K562 (cell line): ENCODE measurements around the gene SFMBT2. TPM values are rescaled to one million over a fixed set of nuclear protein-coding genes. Genes with fewer than 3 reads are reported as not detected.

Experiments used
- ATAC-seq: fragments of 200-7000 bp; cut with Tn5 transposase; 3 replicates; pipeline ENCODE4 v1.9.1; 2020; ENCODE audit warnings: moderate library complexity
- BruUV-seq: library from RNA; stranded (reverse); fragments of 400-500 nt; replicated peaks from 2 replicates; lab custom pipeline; 2021; lab: Mats Ljungman, UMichigan
- CTCF ChIA-PET: fragments of 300-600 bp; formaldehyde crosslinking; extraction: SDS; loops from one replicate; lab custom pipeline; 2021; ENCODE audit warnings: low intra/inter-chr PET ratio; lab: Yijun Ruan, JAX
- POLR2A ChIA-PET: fragments of 300-600, 350-650 bp; sonication (Branson Sonifier 250); formaldehyde crosslinking; extraction: SDS; loops from one replicate; lab custom pipeline; 2021; ENCODE audit warnings: antibody characterized with exemption, inconsistent platforms; lab: Yijun Ruan, JAX
- DNase-seq, 4 experiments: peaks; one replicate each; pipeline versions ENCODE4 v3.0.0 to v3.0.0-alpha.2; 2011 to 2018; ENCODE audit warnings: low spot score in 3 of 4, mixed read lengths in 3 of 4; ENCODE audit errors: extremely low read depth in 1 of 4
- FAIRE-seq: peaks from 2 replicates; lab custom pipeline; 2011; peaks lifted over from hg19 to GRCh38; lab: Jason Lieb, UNC
- H2AFZ ChIP-seq: 2 replicates; pipeline ENCODE4 v1.6.0; 2011; ENCODE audit warnings: low read depth, low read length, control low read depth, inconsistent platforms
- H3K27ac ChIP-seq: fragments of 200-600 bp; 3 replicates; pipeline ENCODE4 v1.8.0; 2011; ENCODE audit warnings: low read depth, mild to moderate bottlenecking, control low read depth, inconsistent platforms, low read length, moderate library complexity, mixed read lengths; ENCODE audit errors: extremely low read depth
- H3K27me3 ChIP-seq, 2 experiments: fragments of 300-600 bp in 1 of 2; 2 replicates in 1 of 2; 3 replicates in 1 of 2; pipeline versions ENCODE4 v1.6.0 to v1.8.0; 2011; ENCODE audit warnings: inconsistent platforms in 2 of 2, low read length in 2 of 2, mild to moderate bottlenecking in 1 of 2, mixed read lengths in 1 of 2, moderate library complexity in 1 of 2; ENCODE audit not compliant: control insufficient read depth in 2 of 2, insufficient read depth in 2 of 2
- H3K36me3 ChIP-seq: fragments of 300-600 bp; 3 replicates; pipeline ENCODE4 v1.8.0; 2011; ENCODE audit warnings: mild to moderate bottlenecking, low read length, inconsistent platforms; ENCODE audit not compliant: control insufficient read depth, insufficient read depth
- H3K4me1 ChIP-seq, 2 experiments: fragments of 200-600 bp in 1 of 2; replicated peaks in 1 of 2; 2 replicates in 1 of 2; 3 replicates in 1 of 2; pipeline versions ENCODE4 v1.5.1 to v1.8.0; 2011; ENCODE audit warnings: inconsistent platforms in 2 of 2, low read length in 2 of 2, mild to moderate bottlenecking in 1 of 2, mixed read lengths in 1 of 2, moderate library complexity in 1 of 2; ENCODE audit not compliant: control insufficient read depth in 2 of 2, insufficient read depth in 2 of 2
- H3K4me2 ChIP-seq: 2 replicates; pipeline ENCODE4 v1.6.1; 2011; ENCODE audit warnings: low read length, control low read depth, inconsistent platforms, mixed read lengths; ENCODE audit not compliant: insufficient read depth
- H3K4me3 ChIP-seq: fragments of 200-600 bp; sonication (generic), shearing (Covaris generic); 2 replicates; pipeline ENCODE4 v1.5.1; 2016; ENCODE audit warnings: control low read depth, inconsistent platforms
- H3K79me2 ChIP-seq: fragments of 200-600 bp; 3 replicates; pipeline ENCODE4 v1.8.0; 2011; ENCODE audit warnings: low read length, inconsistent platforms; ENCODE audit not compliant: control insufficient read depth, insufficient read depth
- H3K9ac ChIP-seq, 2 experiments: 2 replicates each; pipeline versions ENCODE4 v1.6.0 to v1.6.1; 2011; ENCODE audit warnings: low read depth in 2 of 2, low read length in 2 of 2, control low read depth in 1 of 2, inconsistent platforms in 1 of 2, mild to moderate bottlenecking in 1 of 2, mixed read lengths in 1 of 2; ENCODE audit not compliant: insufficient read depth in 1 of 2
- H3K9me1 ChIP-seq: one replicate; pipeline ENCODE4 v1.6.0; 2011; ENCODE audit warnings: inconsistent platforms, mild to moderate bottlenecking, low read length, moderate library complexity; ENCODE audit not compliant: control insufficient read depth, insufficient read depth
- H3K9me3 ChIP-seq: replicated peaks from 2 replicates; pipeline ENCODE4 v1.5.1; 2011; ENCODE audit warnings: low read depth, low read length, inconsistent platforms; ENCODE audit not compliant: control insufficient read depth, insufficient read depth
- H4K20me1 ChIP-seq: replicated peaks from 2 replicates; pipeline ENCODE4 v1.6.1; 2011; ENCODE audit warnings: low read length, inconsistent platforms, mixed read lengths; ENCODE audit not compliant: control insufficient read depth, insufficient read depth
- FOXJ2 ChIP-seq: fragments of 200-800 bp; sonication (Bioruptor generic); IDR thresholded peaks from 2 replicates; pipeline ENCODE4 v1.6.1; 2016; ENCODE audit warnings: missing genetic modification characterization, missing compliant biosample characterization
- MEF2D ChIP-seq: conservative IDR thresholded peaks from 2 replicates; pipeline ENCODE4 v1.6.1; 2016; ENCODE audit warnings: low read depth, missing genetic modification characterization, missing compliant biosample characterization
- PPARD ChIP-seq: fragments of 250-450 bp; sonication (Bioruptor Pico); IDR thresholded peaks from 2 replicates; pipeline ENCODE4 v1.8.0; 2022; ENCODE audit warnings: inconsistent platforms, mild to moderate bottlenecking, moderate library complexity
- RAD21 ChIP-seq, 2 experiments: fragments of 250-450 bp in 1 of 2; fragments of 450-650 bp in 1 of 2; sonication (Bioruptor Pico) in 1 of 2; formaldehyde crosslinking in 1 of 2; IDR thresholded peaks in 1 of 2; conservative IDR thresholded peaks in 1 of 2; 2 replicates each; pipeline versions ENCODE4 v1.4.0 to v1.8.0; 2020 to 2022; ENCODE audit warnings: mild to moderate bottlenecking in 2 of 2, moderate library complexity in 1 of 2
- SAFB2 ChIP-seq: fragments of 200-400 bp; formaldehyde crosslinking; IDR thresholded peaks from 2 replicates; pipeline ENCODE4 v1.6.1; 2018; ENCODE audit warnings: borderline replicate concordance, low read length, low read depth, moderate library complexity; ENCODE audit not compliant: severe bottlenecking
- SREBF2 ChIP-seq: sonication (generic); formaldehyde crosslinking; IDR thresholded peaks from 2 replicates; pipeline ENCODE4 v1.4.0; 2020; ENCODE audit warnings: mild to moderate bottlenecking, missing genetic modification reagents
- ZNF121 ChIP-seq: sonication (generic); formaldehyde crosslinking; conservative IDR thresholded peaks from 2 replicates; pipeline ENCODE4 v1.8.0; 2022; ENCODE audit warnings: missing genetic modification reagents
- ZNF197 ChIP-seq: fragments of 200-800 bp; sonication (Bioruptor generic); IDR thresholded peaks from 2 replicates; pipeline ENCODE4 v1.6.1; 2016; ENCODE audit warnings: low read depth, missing genetic modification characterization, missing compliant biosample characterization
- ZNF24 ChIP-seq: fragments of 450-650 bp; IDR thresholded peaks from 2 replicates; pipeline ENCODE4 v1.6.1; 2016
- ZNF274 ChIP-seq: IDR thresholded peaks from 2 replicates; pipeline ENCODE4 v1.6.1; 2011; ENCODE audit warnings: low read depth, mild to moderate bottlenecking, low read length, moderate library complexity, borderline replicate concordance
- ZNF282 ChIP-seq: sonication (generic); formaldehyde crosslinking; IDR thresholded peaks from 2 replicates; pipeline ENCODE4 v1.8.1; 2023; ENCODE audit warnings: missing genetic modification reagents
- WGBS: fragments of 100-300 bp; shearing (Covaris generic); methylation state at CpG from one replicate; pipeline ENCODE4 v1.1.6; 2016; ENCODE audit warnings: low coverage, mixed read lengths; ENCODE audit not compliant: insufficient coverage; ENCODE audit errors: missing lambda C conversion rate; 5-methylcytosine and 5-hydroxymethylcytosine counted together
- in situ Hi-C: fragments of 300-500 bp; cut with MboI; formaldehyde crosslinking; loops from 4 replicates; pipeline ENCODE4 v1.15.0; 2018; ENCODE audit warnings: inconsistent platforms, mixed read lengths
- intact Hi-C: fragments of 100-400 bp; cut with micrococcal nuclease; formaldehyde crosslinking; loops from 2 replicates; pipeline ENCODE4 v1.14.2; 2022
- polyA plus RNA-seq, 8 experiments: library from polyadenylated mRNA; depleted of rRNA in 4 of 8; stranded (reverse) in 5 of 8; unstranded in 3 of 8; fragments of >200 nt; fragmentation: Nextera tagmentation in 2 of 8; fragmentation: Illumina TruSeq in 1 of 8; extraction: Ambion mirVana in 2 of 8; extraction: Trizol in 1 of 8; gene quantifications; 2 replicates each; pipeline versions ENCODE4 v1.2.1 to v1.2.3, GENCODE V29; 2011 to 2014; ENCODE audit warnings: inconsistent platforms in 1 of 8, missing spikeins in 1 of 8
- total RNA-seq, 7 experiments: library from RNA; depleted of rRNA in 6 of 7; stranded (reverse); fragments of >200 nt in 6 of 7; fragmentation: Illumina TruSeq in 2 of 7; extraction: Trizol in 2 of 7; gene quantifications; 2 replicates each; pipeline versions ENCODE4 v1.2.1 to v1.2.3, GENCODE V29; 2011 to 2021; ENCODE audit warnings: low replicate concordance in 1 of 7
- TF ChIP-seq, protein P1 (sequence below): fragments of 450-650 bp; conservative IDR thresholded peaks from 2 replicates; pipeline ENCODE4 v1.6.1; 2016; ENCODE audit warnings: missing genetic modification characterization, low read depth, mild to moderate bottlenecking, missing compliant biosample characterization, moderate library complexity
- TF ChIP-seq, protein P2 (sequence below): IDR thresholded peaks from 2 replicates; pipeline ENCODE4 v1.6.1; 2016; ENCODE audit warnings: missing genetic modification characterization, missing compliant biosample characterization

The SFMBT2 gene
- total and polyA plus RNA-seq, 9 of the 15 experiments (the other 6 are each of a cell fraction or from before 2014, with no cell fraction given): 1.2 to 13.6 (median 7.6) TPM

DNA sequence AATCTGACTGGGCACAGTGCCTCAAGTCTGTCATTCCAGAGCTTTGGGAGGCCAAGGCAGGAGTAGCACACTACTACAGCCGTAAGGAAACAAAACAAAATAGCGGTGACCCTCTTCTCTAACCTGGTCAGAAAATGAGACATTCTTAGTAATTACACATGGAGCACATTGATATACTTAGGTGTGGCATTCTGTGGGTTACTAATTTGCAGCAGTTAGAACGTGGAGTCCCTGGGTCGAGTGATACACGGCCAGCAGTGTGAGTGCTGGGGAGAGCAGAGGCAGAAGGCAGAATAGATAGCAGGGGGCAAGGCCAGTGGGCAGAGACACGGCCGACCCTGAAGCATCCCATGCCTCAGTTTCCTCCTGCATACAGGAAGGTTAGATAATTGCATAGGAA is 28.9 kb upstream of the SFMBT2 start:
- CTCF ChIA-PET: no interaction called here
- POLR2A ChIA-PET: no interaction called here
- Histone ChIP-seq H3K27me3 (peaks cover 24 to 55% of the 10 kb centered on the region in 2 experiments), H3K36me3 (no peaks in the 10 kb centered on the region), H3K9me1 (no peaks in the 10 kb centered on the region), H3K79me2 (no peaks in the 10 kb centered on the region), H3K27ac (no peak overlapping the region), H3K9me3 (no peaks in the 10 kb centered on the region), H2AFZ (no peak overlapping the region), H3K4me1 (no peaks in the 10 kb centered on the region; a peak in 1 of 5 replicates), H3K4me3 (no peak overlapping the region), H3K4me2 (no peak overlapping the region), H4K20me1 (no peaks in the 10 kb centered on the region), H3K9ac (no peak overlapping the region)
- TF ChIP-seq RAD21 (CRISPR knock-in tag; conservative IDR thresholded peaks at IDR 0.05 in 1 of 2, IDR thresholded peaks at IDR 0.05 in 1 of 2) (no peak), ZNF282 (CRISPR knock-in tag) (no peak), PPARD (CRISPR knock-in tag) (no peak), ZNF24 (no peak), ZNF197 (CRISPR knock-in tag) (no peak), SAFB2 (no peak), ZNF274 (no peak), FOXJ2 (no peak), MEF2D (tag) (no peak), ZNF121 (CRISPR knock-in tag) (no peak), SREBF2 (CRISPR knock-in tag) (no peak)
- TF ChIP-seq, protein P1, sequence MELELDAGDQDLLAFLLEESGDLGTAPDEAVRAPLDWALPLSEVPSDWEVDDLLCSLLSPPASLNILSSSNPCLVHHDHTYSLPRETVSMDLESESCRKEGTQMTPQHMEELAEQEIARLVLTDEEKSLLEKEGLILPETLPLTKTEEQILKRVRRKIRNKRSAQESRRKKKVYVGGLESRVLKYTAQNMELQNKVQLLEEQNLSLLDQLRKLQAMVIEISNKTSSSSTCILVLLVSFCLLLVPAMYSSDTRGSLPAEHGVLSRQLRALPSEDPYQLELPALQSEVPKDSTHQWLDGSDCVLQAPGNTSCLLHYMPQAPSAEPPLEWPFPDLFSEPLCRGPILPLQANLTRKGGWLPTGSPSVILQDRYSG (tag): no peak
- TF ChIP-seq, protein P2, sequence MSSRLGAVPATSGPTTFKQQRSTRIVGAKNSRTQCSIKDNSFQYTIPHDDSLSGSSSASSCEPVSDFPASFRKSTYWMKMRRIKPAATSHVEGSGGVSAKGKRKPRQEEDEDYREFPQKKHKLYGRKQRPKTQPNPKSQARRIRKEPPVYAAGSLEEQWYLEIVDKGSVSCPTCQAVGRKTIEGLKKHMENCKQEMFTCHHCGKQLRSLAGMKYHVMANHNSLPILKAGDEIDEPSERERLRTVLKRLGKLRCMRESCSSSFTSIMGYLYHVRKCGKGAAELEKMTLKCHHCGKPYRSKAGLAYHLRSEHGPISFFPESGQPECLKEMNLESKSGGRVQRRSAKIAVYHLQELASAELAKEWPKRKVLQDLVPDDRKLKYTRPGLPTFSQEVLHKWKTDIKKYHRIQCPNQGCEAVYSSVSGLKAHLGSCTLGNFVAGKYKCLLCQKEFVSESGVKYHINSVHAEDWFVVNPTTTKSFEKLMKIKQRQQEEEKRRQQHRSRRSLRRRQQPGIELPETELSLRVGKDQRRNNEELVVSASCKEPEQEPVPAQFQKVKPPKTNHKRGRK: no peak
- FAIRE-seq (no peak), ATAC-seq (no peak), DNase-seq (no peak)
- 3% methylated on average over 7 of the region's 7 CpGs for WGBS
- in situ Hi-C loops (no loop called here), intact Hi-C loops (no loop called here)
- no TSS peak for BruUV-seq
